NAMALWA (cell line): ENCODE data around the gene CCDC112.
"Not testable (repeated sequence)": the region's sequence is repeated elsewhere in the genome, so short reads cannot be mapped to it uniquely, and the experiment has no call there.

Experiments used
- DNase-seq: peaks from one replicate; pipeline ENCODE4 v3.0.0-alpha.2; 2015; ENCODE audit warnings: low spot score

The CCDC112 gene

GRCh38 chr5:115260248-115260647 lies 36.2 kb downstream of the CCDC112 start:
- no peak for DNase-seq

GRCh38 chr5:115257981-115258380 lies 38.5 kb downstream of the CCDC112 start:
- no peak for DNase-seq

GRCh38 chr5:115249379-115249778 lies 47.1 kb downstream of the CCDC112 start:
- not testable (repeated sequence) for DNase-seq

GRCh38 chr5:115246361-115246991 lies 50.0 kb downstream of the CCDC112 start:
- DNase-seq, result peak; percentile 74

GRCh38 chr5:115243412-115243811 lies 53.0 kb downstream of the CCDC112 start:
- DNase-seq, result no peak

GRCh38 chr5:115241881-115242642 lies 54.4 kb downstream of the CCDC112 start:
- DNase-seq, result no peak

- DNase-seq, result no peak
Observed at GRCh38 chr5:115237066-115237465, 59.4 kb downstream of the CCDC112 start.

GRCh38 chr5:115236599-115236998 lies 59.9 kb downstream of the CCDC112 start:
- DNase-seq, result no peak

- DNase-seq, result no peak
Observed at GRCh38 chr5:115231598-115231997, 64.9 kb downstream of the CCDC112 start.

GRCh38 chr5:115229606-115230005 lies 66.8 kb downstream of the CCDC112 start:
- DNase-seq, result no peak

- DNase-seq, result no peak
Observed at GRCh38 chr5:115227281-115227680, 69.2 kb downstream of the CCDC112 start.
